GM06990 (cell line): Measurements from ENCODE around the gene C2orf72.

Experiments
- DNase-seq: peaks from one replicate; pipeline ENCODE4 v3.0.0-alpha.2; 2011; ENCODE audit not compliant: insufficient read length; ENCODE audit errors: extremely low read depth
- H3K27me3 ChIP-seq: replicated peaks from 2 replicates; pipeline ENCODE4 v1.6.0; 2011; ENCODE audit warnings: low read length; ENCODE audit not compliant: control insufficient read depth, insufficient read depth
- H3K36me3 ChIP-seq: 2 replicates; pipeline ENCODE4 v1.5.1; 2011; ENCODE audit warnings: low read length; ENCODE audit not compliant: control insufficient read depth, insufficient read depth
- H3K4me3 ChIP-seq: replicated peaks from 2 replicates; pipeline ENCODE4 v1.5.1; 2011; ENCODE audit warnings: low read depth, mild to moderate bottlenecking, control low read depth, low read length
- CTCF ChIP-seq: IDR thresholded peaks from 2 replicates; pipeline ENCODE4 v1.5.1; 2011; ENCODE audit warnings: low read length, control low read depth, mild to moderate bottlenecking, inconsistent platforms; ENCODE audit not compliant: insufficient read depth, poor library complexity, severe bottlenecking

The C2orf72 gene

GRCh38 chr2:231028889-231029288 is 8.4 kb upstream of the C2orf72 start:
- Histone ChIP-seq H3K27me3 (no peaks in the 10 kb centered on the region; the same call in 1 of the 2 replicates), H3K36me3 (no peaks in the 10 kb centered on the region), H3K4me3 (no peak overlapping the region)
- no peak for TF ChIP-seq CTCF
- DNase-seq, result no peak

- no peaks in the 10 kb centered on the region for H3K36me3 ChIP-seq
- TF ChIP-seq CTCF, result no peak
- no peaks in the 10 kb centered on the region; the same call in 1 of the 2 replicates for H3K27me3 ChIP-seq
- DNase-seq, result no peak
- H3K4me3 ChIP-seq, result no peak overlapping the region
These were observed 7.8 kb upstream of the C2orf72 start for GRCh38 chr2:231029563-231029962.

GRCh38 chr2:231030725-231031124 is 6.6 kb upstream of the C2orf72 start:
- Histone ChIP-seq H3K4me3 (no peak overlapping the region), H3K27me3 (no peaks in the 10 kb centered on the region; the same call in 1 of the 2 replicates), H3K36me3 (no peaks in the 10 kb centered on the region)
- DNase-seq, result no peak
- no peak for TF ChIP-seq CTCF

- DNase-seq, result no peak
- Histone ChIP-seq H3K4me3 (no peak overlapping the region), H3K36me3 (no peaks in the 10 kb centered on the region), H3K27me3 (peaks cover 1% of the 10 kb centered on the region; the same call in 1 of the 2 replicates)
- TF ChIP-seq CTCF, result no peak
These were observed 4.7 kb upstream of the C2orf72 start for GRCh38 chr2:231032575-231033140.

- TF ChIP-seq CTCF, result no peak
- DNase-seq, result no peak
- no peak overlapping the region for H3K4me3 ChIP-seq
- H3K36me3 ChIP-seq, result no peaks in the 10 kb centered on the region
- peaks cover 1% of the 10 kb centered on the region; the same call in 1 of the 2 replicates for H3K27me3 ChIP-seq
These were observed 3.9 kb upstream of the C2orf72 start for GRCh38 chr2:231033147-231034132.
